Spleen (tissue), 7 donors: ENCODE measurements around the gene KIF5A.

Experiments used
- CTCF ChIP-seq, 11 experiments: fragments of 200-600 bp in 7 of 11; fragments of 450-650 bp in 4 of 11; sonication (generic) in 4 of 11; IDR thresholded peaks in 8 of 11; conservative IDR thresholded peaks in 3 of 11; 1 replicate in 7 of 11; 2 replicates in 4 of 11; pipeline versions ENCODE4 v1.4.0 to v1.8.0; 2016 to 2021; ENCODE audit warnings: antibody characterized with exemption in 11 of 11, inconsistent platforms in 4 of 11, mild to moderate bottlenecking in 1 of 11
- POLR2A ChIP-seq, 3 donors: fragments of 450-650 bp; IDR thresholded peaks; one replicate each; pipeline ENCODE4 v1.5.1; 2017; ENCODE audit warnings: antibody characterized with exemption in 3 of 3, mild to moderate bottlenecking in 1 of 3
- donor health status: DM: no; HTN: no; CAD: no; lungs with moderate emphysema.
- donor health status: DM: no; HTN: no; CAD: no.
- donor health status: DM: no; HTN: no; CAD: no.

- no peak for TF ChIP-seq CTCF (IDR thresholded peaks at IDR 0.05 in 8 of 11, conservative IDR thresholded peaks at IDR 0.05 in 3 of 11)
- no peak for TF ChIP-seq POLR2A (IDR thresholded peaks at IDR 0.05)
These were observed 3.9 kb upstream of the KIF5A start for GRCh38 chr12:57545809-57546437.
